HG03354 (cell line): ENCODE measurements around the gene PLVAP.

Experiments used
- ATAC-seq: cut with Tn5 transposase; IDR thresholded peaks from one replicate; pipeline ENCODE4 v1.9.1; 2021; ENCODE audit warnings: mild to moderate bottlenecking; ENCODE audit not compliant: unreplicated experiment, poor library complexity, severe bottlenecking

Gene PLVAP, protein sequence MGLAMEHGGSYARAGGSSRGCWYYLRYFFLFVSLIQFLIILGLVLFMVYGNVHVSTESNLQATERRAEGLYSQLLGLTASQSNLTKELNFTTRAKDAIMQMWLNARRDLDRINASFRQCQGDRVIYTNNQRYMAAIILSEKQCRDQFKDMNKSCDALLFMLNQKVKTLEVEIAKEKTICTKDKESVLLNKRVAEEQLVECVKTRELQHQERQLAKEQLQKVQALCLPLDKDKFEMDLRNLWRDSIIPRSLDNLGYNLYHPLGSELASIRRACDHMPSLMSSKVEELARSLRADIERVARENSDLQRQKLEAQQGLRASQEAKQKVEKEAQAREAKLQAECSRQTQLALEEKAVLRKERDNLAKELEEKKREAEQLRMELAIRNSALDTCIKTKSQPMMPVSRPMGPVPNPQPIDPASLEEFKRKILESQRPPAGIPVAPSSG

DNA sequence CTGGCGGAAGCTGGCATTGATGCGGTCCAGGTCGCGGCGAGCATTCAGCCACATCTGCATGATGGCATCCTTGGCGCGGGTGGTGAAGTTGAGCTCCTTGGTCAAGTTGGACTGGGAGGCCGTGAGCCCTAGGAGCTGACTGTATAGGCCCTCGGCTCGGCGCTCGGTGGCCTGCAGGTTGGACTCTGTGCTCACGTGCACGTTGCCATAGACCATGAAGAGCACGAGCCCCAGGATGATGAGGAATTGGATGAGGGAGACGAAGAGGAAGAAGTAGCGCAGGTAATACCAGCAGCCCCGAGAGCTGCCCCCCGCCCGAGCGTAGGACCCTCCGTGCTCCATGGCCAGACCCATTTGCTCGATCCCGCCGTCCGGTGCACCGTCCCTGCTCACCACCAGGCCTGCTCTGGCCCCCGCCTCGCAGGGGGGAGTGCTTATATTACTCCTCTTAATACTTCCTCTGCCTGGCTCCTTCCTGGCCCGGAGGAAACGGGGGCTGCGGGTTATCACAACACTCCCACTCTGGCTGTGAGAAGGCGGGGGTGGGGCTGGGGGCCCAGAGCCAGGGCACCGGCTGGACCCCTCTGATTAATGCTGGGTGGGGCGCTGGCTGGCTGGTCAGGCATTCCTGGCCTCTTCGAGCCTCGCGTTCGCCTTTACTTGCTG is at the start of gene PLVAP:
TSS of gene PLVAP (minus strand) at position 408 of the 666 bp plus-strand sequence. CDS start at position 354, 54 bp downstream.
- ATAC-seq: no peak

DNA sequence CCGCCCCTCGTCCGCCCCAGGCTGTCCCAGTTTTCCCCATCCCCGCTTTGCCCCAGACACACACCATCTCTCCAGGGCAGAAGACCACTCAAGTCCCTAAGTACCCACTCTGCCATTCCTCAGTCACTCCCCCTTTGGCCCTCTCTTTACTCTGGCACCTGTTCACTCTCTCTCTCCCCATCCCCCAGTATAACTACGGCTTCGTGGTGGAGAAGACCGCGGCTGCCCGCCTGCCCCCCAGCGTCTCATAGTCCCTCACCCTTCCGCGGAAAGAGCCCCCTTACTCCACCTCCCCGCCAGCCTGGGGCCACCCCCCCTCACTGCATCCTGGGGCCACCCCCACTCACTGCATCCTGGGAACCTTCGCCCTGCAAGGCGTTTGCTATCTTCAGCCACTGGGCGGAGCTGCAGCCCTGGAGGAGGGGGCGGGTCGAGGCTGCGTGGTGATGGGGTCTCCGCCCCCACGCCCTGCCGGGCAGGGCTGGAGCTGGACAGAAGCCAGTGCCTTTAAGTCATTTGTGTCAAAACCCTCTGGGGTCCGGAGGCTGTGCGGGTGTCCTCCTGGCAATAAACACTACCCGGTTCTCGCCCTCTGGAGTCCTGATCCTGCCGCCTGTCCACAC is 47.7 kb upstream of the PLVAP start:
- no peak for ATAC-seq

DNA sequence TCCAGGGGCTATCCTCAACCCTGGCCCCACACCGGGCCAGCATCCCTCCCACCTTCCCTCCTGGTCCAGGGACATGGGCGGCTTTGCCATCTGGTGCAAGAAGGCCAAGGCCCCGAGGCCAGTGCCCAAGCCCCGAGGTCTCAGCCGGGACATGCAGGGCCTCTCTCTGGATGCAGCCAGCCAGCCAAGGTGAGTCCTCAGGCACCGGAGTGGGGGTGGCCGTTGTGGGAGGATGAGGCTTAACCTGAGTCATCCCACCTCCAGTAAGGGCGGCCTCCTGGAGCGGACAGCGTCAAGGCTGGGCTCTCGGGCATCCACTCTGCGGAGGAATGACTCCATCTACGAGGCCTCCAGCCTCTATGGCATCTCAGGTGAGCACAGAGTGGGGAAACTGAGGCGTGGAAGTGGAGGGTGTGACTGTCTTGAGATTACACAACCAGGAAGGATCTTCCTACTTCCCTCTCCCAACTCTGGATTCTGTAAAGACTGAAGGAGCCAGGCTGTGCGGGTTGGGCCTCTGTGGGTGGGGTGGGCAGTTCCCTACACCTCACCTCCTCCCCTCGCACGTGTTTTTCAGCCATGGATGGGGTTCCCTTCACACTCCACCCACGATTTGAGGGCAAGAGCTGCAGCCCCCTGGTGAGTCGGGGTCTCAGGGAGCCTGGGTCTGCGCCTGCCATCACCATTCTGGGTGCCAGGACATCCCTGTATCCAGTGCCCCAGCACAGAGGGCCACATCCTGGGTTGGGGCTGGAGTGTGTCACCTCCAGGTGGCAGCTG is 46.5 kb upstream of the PLVAP start:
- ATAC-seq: no peak

GRCh38 chr19:17421942-17422341 is 44.8 kb upstream of the PLVAP start:
- no peak for ATAC-seq

GRCh38 chr19:17420475-17420924 is 43.4 kb upstream of the PLVAP start:
- ATAC-seq: peak; percentile 11

DNA sequence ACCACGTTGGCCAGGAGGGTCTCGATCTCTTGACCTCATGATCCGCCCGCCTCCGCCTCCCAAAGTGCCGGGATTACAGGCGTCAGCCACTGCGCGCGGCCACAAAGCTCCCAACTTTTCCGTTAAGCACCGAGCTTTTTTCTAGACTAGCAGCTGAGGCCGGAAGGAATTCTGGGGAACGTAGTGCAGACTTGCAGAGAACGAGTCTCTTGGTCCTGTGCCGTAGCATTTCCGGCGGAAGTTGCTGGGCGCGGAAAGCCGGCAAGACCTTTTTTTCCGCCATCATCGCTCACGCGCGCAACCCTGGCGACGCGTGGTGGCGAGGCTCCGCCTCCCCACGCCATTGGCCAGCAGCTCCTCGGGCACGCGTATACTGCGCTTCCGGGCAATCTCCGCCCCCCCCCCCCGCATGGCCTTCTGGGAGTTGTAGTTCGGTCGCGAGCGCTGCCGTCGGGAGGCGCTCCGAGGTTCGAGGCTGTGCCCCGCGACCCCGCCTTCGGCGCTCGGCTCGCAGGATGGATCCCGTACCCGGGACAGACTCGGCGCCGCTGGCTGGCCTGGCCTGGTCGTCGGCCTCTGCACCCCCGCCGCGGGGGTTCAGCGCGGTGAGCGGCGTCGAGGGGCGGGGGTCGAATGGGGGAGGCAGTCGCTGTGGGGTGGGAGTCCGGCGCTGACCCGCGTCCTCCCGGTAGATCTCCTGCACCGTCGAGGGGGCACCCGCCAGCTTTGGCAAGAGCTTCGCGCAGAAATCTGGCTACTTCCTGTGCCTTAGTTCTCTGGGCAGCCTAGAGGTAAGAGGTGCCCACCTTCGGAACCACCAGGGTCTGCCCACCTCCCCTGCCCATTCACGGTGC is 42.7 kb upstream of the PLVAP start, which contains the start of gene MVB12A:
TSS of gene MVB12A (plus strand) at position 427 of the 854 bp plus-strand sequence. CDS start at position 516, 89 bp downstream.
- peak; percentile 93 for ATAC-seq

DNA sequence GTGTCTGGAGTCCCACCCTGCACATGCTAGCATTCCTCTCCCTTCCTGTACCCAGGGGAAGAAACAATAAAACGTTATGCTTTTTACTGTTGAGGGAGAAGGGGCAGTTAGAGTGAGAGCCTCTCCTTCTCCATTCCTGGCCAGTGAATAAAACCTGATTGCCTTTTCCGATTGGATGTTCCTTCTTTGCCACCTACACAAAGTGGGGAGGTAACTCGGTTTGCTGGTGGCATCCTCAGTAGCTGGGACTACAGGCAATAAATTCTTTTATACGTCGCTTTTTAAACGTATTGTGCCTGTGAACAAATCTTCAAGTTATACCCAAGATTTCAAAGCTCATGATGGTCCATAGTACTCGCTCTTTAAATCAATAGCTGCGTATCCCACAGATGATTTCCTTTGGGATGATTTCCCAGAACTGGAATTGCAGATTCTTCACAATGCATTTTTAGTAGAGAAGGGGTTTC is 42.0 kb upstream of the PLVAP start:
- ATAC-seq: no peak

GRCh38 chr19:17418710-17419109 is 41.6 kb upstream of the PLVAP start:
- no peak for ATAC-seq

GRCh38 chr19:17415121-17415520 is 38.0 kb upstream of the PLVAP start:
- ATAC-seq: no peak

DNA sequence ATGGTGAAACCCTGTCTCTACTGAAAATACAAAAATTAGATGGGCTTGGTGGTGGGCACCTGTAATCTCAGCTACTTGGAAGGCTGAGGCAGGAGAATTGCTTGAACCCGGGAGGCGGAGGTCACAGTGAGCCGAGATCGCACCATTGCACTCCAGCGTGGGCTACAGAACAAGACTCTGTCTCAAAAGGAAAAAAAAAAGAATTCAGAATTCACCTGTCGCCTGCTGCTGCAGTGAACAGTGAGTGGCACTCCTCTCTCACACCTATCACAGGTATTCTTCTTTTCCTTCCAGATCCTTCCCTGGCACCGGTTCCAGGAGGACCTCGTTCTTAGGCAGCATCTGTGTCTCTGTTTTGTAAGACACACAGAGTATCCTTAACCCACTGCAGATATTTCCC is 37.0 kb upstream of the PLVAP start:
- ATAC-seq: no peak

DNA sequence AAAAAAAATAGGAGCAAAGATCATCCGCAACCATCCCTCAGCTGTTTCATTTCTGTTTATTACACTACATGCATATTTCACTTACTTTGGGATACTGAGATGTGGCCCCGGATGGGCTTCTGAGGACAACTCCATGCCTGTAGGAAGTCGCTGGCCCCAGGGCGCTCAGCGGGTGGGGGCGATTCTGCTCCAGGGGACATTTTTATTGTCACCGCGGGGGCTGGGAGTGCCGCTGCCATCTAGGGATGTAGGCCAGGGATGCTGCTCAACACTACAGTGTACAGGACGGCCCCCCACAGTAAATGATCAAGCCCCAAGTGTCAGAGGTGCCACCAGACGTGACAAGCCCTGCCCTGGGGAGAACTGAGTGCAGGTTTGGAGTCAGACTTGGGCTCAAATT is 34.7 kb upstream of the PLVAP start:
- no peak for ATAC-seq

DNA sequence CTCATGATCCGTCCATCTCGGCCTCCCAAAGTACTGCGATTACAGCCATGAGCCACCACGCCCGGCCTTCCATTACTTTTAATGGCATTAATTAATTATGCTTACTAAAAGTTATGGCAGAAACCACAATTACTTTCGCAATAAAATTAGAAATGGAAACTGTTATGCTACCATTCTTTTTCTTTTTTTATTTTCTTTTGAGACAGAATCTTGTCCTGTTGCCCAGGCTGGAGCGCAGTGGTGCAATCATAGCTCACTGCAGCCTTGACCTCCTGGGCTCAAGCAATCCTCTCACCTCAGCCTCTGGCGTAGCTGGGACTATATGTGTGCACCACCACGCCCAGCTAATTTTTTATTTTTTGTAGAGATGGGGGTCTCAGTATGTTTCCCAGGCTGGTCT is 32.8 kb upstream of the PLVAP start:
- ATAC-seq: no peak

DNA sequence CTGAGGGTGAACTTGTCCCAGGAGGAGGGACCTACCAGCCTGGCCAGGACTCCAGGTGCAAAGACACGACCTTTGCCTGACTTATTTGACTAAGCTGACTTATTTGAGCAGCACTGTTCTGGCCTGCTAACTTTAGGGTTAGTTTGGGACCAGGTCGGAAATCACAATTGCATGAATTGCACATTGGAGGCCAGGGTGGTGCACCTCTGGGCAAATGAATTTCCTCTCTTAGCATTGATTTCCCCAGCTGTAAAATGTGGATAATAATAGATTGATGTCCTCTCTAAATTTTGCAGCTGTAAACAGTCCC is 29.7 kb upstream of the PLVAP start:
- no peak for ATAC-seq

GRCh38 chr19:17406046-17406886 is 29.1 kb upstream of the PLVAP start:
- peak; percentile 17 for ATAC-seq

DNA sequence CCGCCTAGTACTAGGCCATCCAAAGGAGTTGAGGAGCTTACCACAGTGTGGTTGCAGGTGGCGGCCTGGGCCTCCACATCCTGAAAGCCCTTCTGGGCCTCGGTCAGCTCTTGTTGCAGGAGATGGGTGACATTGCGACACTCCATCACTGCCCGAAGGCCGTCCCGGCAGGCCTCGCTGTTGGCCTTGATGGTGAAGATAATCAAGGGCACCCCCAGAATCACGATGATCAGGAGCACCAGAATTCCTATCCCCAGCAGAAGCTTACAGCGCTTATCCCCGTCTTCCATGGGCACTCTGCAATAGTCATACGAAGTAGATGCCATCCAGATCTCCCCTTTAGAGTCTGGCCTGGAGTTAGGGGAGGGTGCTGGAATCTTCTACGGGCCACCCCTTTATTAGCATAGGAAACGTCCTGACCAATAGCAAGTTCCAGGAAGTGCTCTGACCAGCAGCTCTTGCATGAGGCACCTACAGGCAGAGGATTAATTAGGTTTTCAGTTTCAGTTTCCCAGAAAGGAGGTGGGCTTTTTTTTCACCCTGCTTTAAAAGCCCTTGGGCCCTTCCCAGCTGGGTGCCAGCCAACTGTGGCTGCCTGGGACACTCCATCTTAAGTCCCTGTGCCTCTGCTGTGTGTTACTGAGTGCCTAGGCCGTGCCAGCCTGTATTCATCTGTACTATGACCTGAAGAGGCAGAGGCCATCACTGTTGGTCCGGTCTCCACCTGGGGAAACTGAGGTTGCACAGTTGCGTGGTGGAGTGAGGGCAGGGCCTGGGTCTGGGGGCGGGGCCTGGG is 28.3 kb upstream of the PLVAP start, which contains the start of gene BST2:
TSS of gene BST2 (minus strand) at position 381 of the 796 bp plus-strand sequence. CDS start at position 326, 55 bp downstream.
- peak; percentile 80 for ATAC-seq

GRCh38 chr19:17404621-17405249 is 27.6 kb upstream of the PLVAP start:
- peak; percentile 18 for ATAC-seq

GRCh38 chr19:17404015-17404414 is 26.9 kb upstream of the PLVAP start:
- no peak for ATAC-seq
